Naive thymus-derived CD8-positive, alpha-beta T cell (primary cell): ENCODE data around the gene BTNL9. TPM values are rescaled to one million over a fixed set of nuclear protein-coding genes. Genes with fewer than 3 reads are reported as not detected.

Experiments used
- ATAC-seq, 2 donors: fragments of 150-1000 bp; cut with Tn5 transposase in 1 of 2; sonication (Bioruptor Pico), chemical (Tn5 transposase) in 1 of 2; 1 replicate in 1 of 2; 2 replicates in 1 of 2; pipeline ENCODE4 v1.10.0; 2021; ENCODE audit warnings: mild to moderate bottlenecking in 2 of 2, moderate library complexity in 2 of 2
- POLR2A ChIA-PET: fragments of 350-600 bp; sonication (Branson Sonifier 250); formaldehyde crosslinking; loops from one replicate; lab custom pipeline; 2021; ENCODE audit warnings: antibody characterized with exemption; lab: Charles Lee
- DNase-seq, 10 donors: peaks; one replicate each; pipeline versions ENCODE4 v3.0.0 to v3.0.0-alpha.2; 2020 to 2022
- H3K27ac Mint-ChIP-seq, 10 donors: one replicate each; pipeline ENCODE4 v1.8.0; 2020 to 2022; ENCODE audit warnings: mild to moderate bottlenecking in 10 of 10, mixed read lengths in 10 of 10, moderate library complexity in 4 of 10, inconsistent platforms in 1 of 10
- H3K27me3 Mint-ChIP-seq, 5 donors: one replicate each; pipeline ENCODE4 v1.8.0; 2021 to 2022; ENCODE audit warnings: mixed read lengths in 5 of 5
- H3K36me3 Mint-ChIP-seq, 3 donors: one replicate each; pipeline ENCODE4 v1.8.0; 2020 to 2022; ENCODE audit warnings: mixed read lengths in 3 of 3, mild to moderate bottlenecking in 2 of 3, inconsistent platforms in 1 of 3
- H3K4me1 Mint-ChIP-seq, 4 donors: one replicate each; pipeline ENCODE4 v1.8.0; 2021 to 2022; ENCODE audit warnings: mixed read lengths in 4 of 4
- H3K4me3 Mint-ChIP-seq, 10 donors: one replicate each; pipeline ENCODE4 v1.8.0; 2020 to 2022; ENCODE audit warnings: mild to moderate bottlenecking in 10 of 10, mixed read lengths in 10 of 10, moderate library complexity in 6 of 10, inconsistent platforms in 1 of 10
- H3K9me3 Mint-ChIP-seq, 9 donors: one replicate each; pipeline ENCODE4 v1.8.0; 2020 to 2022; ENCODE audit warnings: mixed read lengths in 9 of 9, mild to moderate bottlenecking in 3 of 9, inconsistent platforms in 1 of 9, moderate library complexity in 1 of 9
- polyA plus RNA-seq, 3 donors: library from polyadenylated mRNA; unstranded; fragments of 300-500 nt; fragmentation: Illumina TruSeq; gene quantifications; one replicate each; pipeline ENCODE4 v1.2.3, GENCODE V29; 2021
- total RNA-seq, 8 experiments: library from RNA in 2 of 8; stranded (reverse) in 2 of 8; gene quantifications; one replicate each; pipeline ENCODE4 v1.2.3 and lab custom pipeline; 2021 to 2026

The BTNL9 gene
- total and polyA plus RNA-seq, 5 experiments from 2014 or later = 0.25 to 0.42 TPM; not detected in 3

DNA sequence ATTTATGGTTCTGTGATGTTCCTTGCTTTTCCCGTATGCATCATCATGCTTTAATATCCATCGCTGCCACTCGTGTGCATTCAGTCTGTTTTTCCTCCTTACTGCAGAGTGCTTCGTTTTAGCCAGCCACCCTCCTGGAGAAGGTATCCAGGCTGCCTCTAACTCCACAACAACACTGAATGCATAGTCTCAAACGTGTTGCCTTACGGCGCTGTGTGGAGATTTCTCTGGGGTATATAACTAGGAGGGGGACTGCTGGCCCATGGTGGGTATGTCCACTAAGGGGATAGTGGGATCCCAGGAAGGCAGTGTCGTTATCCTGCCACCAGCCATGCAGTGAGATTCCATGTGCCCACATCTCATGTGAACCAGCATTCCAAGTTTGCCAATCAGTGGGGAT, 16.4 kb downstream of the BTNL9 start:
- no peak overlapping the region for H3K4me3 Mint-ChIP-seq
- no peak overlapping the region for H3K27ac Mint-ChIP-seq
- H3K27me3 Mint-ChIP-seq = peaks cover 55 to 96% (median 78%) of the 10 kb centered on the region in 5 donors

DNA sequence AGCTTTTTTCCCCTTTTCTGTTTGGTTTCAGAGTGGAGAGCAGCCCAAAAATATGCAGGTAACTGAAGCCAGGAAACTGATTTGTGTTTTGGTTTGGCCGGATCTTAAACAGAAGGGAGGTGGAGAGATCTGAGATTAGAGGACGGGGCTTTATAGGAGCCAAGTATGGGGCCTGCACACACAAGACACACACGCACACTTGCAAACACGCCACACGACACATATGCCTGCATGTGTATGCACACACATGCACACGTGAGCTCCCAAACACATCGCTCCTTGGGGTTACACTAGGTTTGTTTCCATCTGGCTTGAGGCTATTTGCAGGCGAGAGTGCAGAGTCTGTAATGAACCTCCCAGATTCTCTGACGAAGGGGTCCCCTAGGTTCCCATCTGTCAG, 18.3 kb downstream of the BTNL9 start:
- Mint-ChIP-seq H3K27me3 (peaks cover 65 to 99% (median 87%) of the 10 kb centered on the region in 5 donors), H3K9me3 (no peaks in the 10 kb centered on the region), H3K36me3 (peaks cover 0 to 5% (median 2%) of the 10 kb centered on the region in 3 donors), H3K27ac (no peak overlapping the region), H3K4me1 (peaks cover 10 to 14% (median 13%) of the 10 kb centered on the region in 4 donors), H3K4me3 (peak overlapping the region in 2 of 10 donors; percentile 22 to 25)
- no peak for DNase-seq
- POLR2A ChIA-PET = no interaction called here
- no peak for ATAC-seq

More for the DNA sequence above, 16.4 kb downstream of the BTNL9 start:
- peaks cover 0 to 5% (median 2%) of the 10 kb centered on the region in 3 donors for H3K36me3 Mint-ChIP-seq
- no peak for DNase-seq
- POLR2A ChIA-PET = no interaction called here
- no peak for ATAC-seq
- H3K9me3 Mint-ChIP-seq = no peaks in the 10 kb centered on the region
- peaks cover 12 to 24% (median 20%) of the 10 kb centered on the region in 4 donors for H3K4me1 Mint-ChIP-seq

- ATAC-seq (no peak), DNase-seq (no peak)
- Mint-ChIP-seq H3K27ac (no peak overlapping the region), H3K4me1 (peaks cover 6 to 9% (median 8%) of the 10 kb centered on the region in 4 donors), H3K27me3 (peaks cover 63 to 99% (median 85%) of the 10 kb centered on the region in 5 donors), H3K9me3 (no peaks in the 10 kb centered on the region), H3K36me3 (peaks cover 0 to 5% (median 2%) of the 10 kb centered on the region in 3 donors), H3K4me3 (peak overlapping the region in 1 of 10 donors; percentile 11)
- POLR2A ChIA-PET = no interaction called here
Observed at GRCh38 chr5:181058786-181059296, 18.8 kb downstream of the BTNL9 start.

DNA sequence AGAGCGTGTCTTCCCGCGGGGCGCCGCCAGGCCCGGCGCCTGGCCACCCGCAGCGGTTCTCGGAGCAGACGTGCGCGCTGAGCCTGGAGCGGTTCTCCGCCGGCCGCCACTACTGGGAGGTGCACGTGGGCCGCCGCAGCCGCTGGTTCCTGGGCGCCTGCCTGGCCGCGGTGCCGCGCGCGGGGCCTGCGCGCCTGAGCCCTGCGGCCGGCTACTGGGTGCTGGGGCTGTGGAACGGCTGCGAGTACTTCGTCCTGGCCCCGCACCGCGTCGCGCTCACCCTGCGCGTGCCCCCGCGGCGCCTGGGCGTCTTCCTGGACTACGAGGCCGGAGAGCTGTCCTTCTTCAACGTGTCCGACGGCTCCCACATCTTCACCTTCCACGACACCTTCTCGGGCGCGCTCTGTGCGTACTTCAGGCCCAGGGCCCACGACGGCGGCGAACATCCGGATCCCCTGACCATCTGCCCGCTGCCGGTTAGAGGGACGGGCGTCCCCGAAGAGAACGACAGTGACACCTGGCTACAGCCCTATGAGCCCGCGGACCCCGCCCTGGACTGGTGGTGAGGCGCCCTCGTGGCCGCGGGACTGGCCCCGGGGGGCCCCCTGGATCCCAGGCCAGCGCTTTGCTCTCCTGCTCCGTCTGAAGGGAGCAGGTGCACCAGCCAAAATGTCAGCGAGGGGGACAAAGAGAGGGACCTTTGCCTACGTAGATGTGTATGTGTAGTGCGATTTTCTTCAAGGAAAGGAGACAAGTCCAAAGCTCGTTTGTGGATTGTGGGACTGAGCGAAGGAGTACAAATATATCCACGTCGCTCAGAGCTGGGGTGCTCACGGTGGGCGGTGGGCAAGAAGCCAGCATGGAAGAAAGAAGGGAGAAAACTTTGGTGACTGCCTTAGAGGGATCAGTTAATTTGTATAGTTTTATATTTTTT, 19.5 kb downstream of the BTNL9 start:
- no peak overlapping the region for H3K4me3 Mint-ChIP-seq
- POLR2A ChIA-PET = no interaction called here
- H3K27ac Mint-ChIP-seq = no peak overlapping the region
- ATAC-seq = no peak
- peaks cover 1 to 3% (median 2%) of the 10 kb centered on the region in 4 donors for H3K4me1 Mint-ChIP-seq
- H3K36me3 Mint-ChIP-seq = peaks cover 0 to 5% (median 2%) of the 10 kb centered on the region in 3 donors
- H3K27me3 Mint-ChIP-seq = peaks cover 60 to 99% (median 78%) of the 10 kb centered on the region in 5 donors
- DNase-seq = no peak
- H3K9me3 Mint-ChIP-seq = no peaks in the 10 kb centered on the region

DNA sequence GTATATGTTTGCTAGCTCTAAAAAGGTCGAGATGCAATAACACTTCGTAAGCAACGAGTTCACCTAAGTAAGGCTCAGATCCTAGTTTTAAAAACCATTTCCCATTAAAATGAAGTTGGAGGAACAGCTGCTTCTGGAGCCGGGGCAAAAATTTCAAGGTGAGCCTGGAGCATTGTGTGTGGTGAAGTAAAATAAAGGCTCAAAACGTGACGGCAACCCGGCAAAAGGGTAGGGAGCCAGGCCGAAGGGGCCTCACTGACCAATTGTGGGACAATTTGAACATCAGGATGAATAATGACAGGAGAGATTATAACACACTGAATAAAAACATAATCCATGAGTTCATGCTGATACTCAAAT, 20.1 kb downstream of the BTNL9 start:
- POLR2A ChIA-PET = no interaction called here
- Mint-ChIP-seq H3K27ac (no peak overlapping the region), H3K4me3 (no peak overlapping the region), H3K4me1 (peaks cover 0 to 3% (median 1%) of the 10 kb centered on the region in 4 donors), H3K36me3 (peaks cover 0 to 5% (median 2%) of the 10 kb centered on the region in 3 donors), H3K9me3 (no peaks in the 10 kb centered on the region), H3K27me3 (peaks cover 55 to 99% (median 72%) of the 10 kb centered on the region in 5 donors)
- no peak for DNase-seq
- no peak for ATAC-seq

DNA sequence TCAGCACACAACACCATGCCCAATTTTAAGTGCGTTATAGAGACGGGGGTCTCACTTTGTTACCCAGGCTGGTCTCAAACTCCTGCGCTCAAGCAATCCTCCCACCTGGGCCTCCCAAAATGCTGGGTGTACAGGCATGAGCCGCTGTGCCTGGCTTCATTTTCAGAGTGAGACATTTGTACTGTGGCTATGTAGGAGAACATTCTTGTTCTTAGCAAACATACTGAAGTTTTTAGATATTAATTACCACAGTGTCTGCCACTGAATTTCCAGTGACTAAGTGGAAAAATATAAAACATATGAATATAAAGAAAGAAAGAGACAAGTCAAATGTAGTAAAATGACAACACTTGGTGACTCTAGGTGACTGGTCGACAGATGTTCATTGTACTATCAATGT, 20.9 kb downstream of the BTNL9 start:
- ATAC-seq = no peak
- H3K27me3 Mint-ChIP-seq = peaks cover 57 to 99% (median 69%) of the 10 kb centered on the region in 5 donors
- H3K36me3 Mint-ChIP-seq = peaks cover 1 to 5% (median 2%) of the 10 kb centered on the region in 3 donors
- no peak overlapping the region for H3K27ac Mint-ChIP-seq
- H3K9me3 Mint-ChIP-seq = no peaks in the 10 kb centered on the region
- no peak overlapping the region for H3K4me3 Mint-ChIP-seq
- POLR2A ChIA-PET = no interaction called here
- H3K4me1 Mint-ChIP-seq = peaks cover 0 to 3% (median 1%) of the 10 kb centered on the region in 4 donors
- no peak for DNase-seq

DNA sequence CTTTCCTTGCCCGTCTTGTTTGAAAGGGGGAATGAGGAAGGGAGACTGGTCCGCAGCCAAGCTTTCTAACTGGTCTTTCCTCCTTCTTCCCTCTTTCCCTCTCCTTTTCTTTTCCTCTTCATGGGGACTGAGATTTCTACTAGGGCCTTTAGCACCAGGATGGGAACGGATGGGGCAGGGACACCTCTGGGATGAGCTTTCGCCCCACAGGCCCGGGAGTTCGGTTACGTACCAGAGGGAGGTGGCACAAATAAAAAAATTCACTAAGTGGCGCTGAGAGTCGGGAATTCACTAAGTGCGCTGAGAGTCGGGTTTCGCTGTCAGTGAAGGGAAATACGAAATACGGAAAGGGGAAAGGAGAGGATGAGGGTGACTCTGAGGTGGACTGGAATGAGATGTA, 21.6 kb downstream of the BTNL9 start:
- H3K27me3 Mint-ChIP-seq = peaks cover 52 to 99% (median 68%) of the 10 kb centered on the region in 5 donors
- H3K27ac Mint-ChIP-seq = peak overlapping the region in 1 of 10 donors; percentile 71
- no peak for DNase-seq
- POLR2A ChIA-PET = no interaction called here
- H3K4me3 Mint-ChIP-seq = no peak overlapping the region
- peaks cover 0 to 5% (median 5%) of the 10 kb centered on the region in 3 donors for H3K36me3 Mint-ChIP-seq
- H3K9me3 Mint-ChIP-seq = no peaks in the 10 kb centered on the region
- ATAC-seq = no peak
- peaks cover 0 to 3% (median 1%) of the 10 kb centered on the region in 4 donors for H3K4me1 Mint-ChIP-seq

DNA sequence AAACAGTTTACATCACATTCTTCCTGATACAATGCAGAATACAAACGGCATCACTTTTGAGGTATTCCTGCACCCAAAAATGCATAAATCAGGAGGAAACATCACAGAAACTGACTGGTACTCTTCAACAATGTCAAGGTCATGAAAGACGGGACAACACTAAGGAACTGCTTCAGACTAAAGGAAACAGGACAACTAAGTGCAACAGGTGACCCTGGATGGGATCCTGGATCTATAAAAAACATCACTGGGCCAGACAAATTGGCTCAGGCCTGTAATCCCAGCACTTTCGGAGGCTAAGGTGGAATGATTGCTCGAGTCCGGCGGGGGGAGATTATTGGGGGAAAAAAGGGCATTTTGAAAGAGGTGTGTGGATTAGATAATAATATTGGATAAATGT, 22.6 kb downstream of the BTNL9 start:
- DNase-seq (no peak), ATAC-seq (no peak)
- Mint-ChIP-seq H3K27ac (no peak overlapping the region), H3K27me3 (peaks cover 51 to 99% (median 66%) of the 10 kb centered on the region in 5 donors), H3K4me1 (peaks cover 0 to 3% (median 1%) of the 10 kb centered on the region in 4 donors), H3K9me3 (no peaks in the 10 kb centered on the region), H3K4me3 (no peak overlapping the region), H3K36me3 (peaks cover 0 to 5% (median 5%) of the 10 kb centered on the region in 3 donors)
- POLR2A ChIA-PET = no interaction called here

GRCh38 chr5:181063514-181063913, 23.4 kb downstream of the BTNL9 start:
- peaks cover 0 to 3% (median 1%) of the 10 kb centered on the region in 4 donors for H3K4me1 Mint-ChIP-seq

GRCh38 chr5:181064987-181065386, 24.9 kb downstream of the BTNL9 start:
- ATAC-seq = no peak
- H3K27ac Mint-ChIP-seq = no peak overlapping the region
- peaks cover 53 to 100% (median 67%) of the 10 kb centered on the region in 5 donors for H3K27me3 Mint-ChIP-seq
- POLR2A ChIA-PET = no interaction called here
- peaks cover 0 to 9% (median 2%) of the 10 kb centered on the region in 4 donors for H3K4me1 Mint-ChIP-seq
- DNase-seq = no peak
- no peaks in the 10 kb centered on the region for H3K9me3 Mint-ChIP-seq
- H3K36me3 Mint-ChIP-seq = peaks cover 0 to 5% (median 5%) of the 10 kb centered on the region in 3 donors
- H3K4me3 Mint-ChIP-seq = no peak overlapping the region

More at GRCh38 chr5:181063514-181063913, 23.4 kb downstream of the BTNL9 start:
- H3K27ac Mint-ChIP-seq = no peak overlapping the region
- H3K27me3 Mint-ChIP-seq = peaks cover 53 to 99% (median 66%) of the 10 kb centered on the region in 5 donors
- ATAC-seq = no peak
- POLR2A ChIA-PET = no interaction called here
- no peak overlapping the region for H3K4me3 Mint-ChIP-seq
- peaks cover 0 to 5% (median 5%) of the 10 kb centered on the region in 3 donors for H3K36me3 Mint-ChIP-seq
- no peak for DNase-seq
- H3K9me3 Mint-ChIP-seq = no peaks in the 10 kb centered on the region

DNA sequence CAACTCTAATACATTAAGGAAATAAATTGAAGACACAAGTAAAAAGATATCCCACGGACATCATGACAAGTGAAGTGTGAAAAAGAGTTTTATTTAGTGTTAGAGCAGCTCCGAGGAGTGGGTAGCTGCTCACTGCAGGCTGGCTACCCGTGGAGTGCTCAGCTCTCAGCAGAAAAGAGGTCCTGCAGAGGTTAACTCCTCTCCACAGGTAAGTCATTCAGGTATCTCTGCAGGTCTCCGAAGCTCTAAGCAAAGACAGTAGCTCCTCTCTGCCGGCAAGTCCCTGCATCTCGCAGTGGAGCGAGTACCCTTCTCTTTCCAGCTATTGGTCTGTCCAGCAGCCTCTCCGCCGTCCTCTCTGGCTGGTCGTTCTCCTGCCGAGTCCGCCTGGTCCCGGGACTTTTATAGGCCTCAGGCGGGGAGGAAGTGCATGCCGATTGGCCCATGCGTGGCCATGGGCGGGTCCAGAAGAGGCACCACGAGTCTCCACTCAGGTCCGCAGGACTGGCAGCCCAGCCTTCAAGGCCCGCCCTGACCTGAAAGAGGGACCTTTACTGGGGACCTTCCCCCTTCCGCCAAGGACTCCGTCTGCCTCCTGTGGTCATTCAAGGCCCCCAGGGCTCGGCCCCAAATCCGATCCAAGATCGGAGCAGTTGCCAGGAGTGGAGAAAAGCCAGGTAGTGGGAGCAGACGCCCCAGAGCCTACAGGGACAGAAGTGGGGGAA, 29.9 kb downstream of the BTNL9 start:
- POLR2A ChIA-PET = no interaction called here
- Mint-ChIP-seq H3K27ac (no peak overlapping the region), H3K27me3 (peaks cover 32 to 90% (median 54%) of the 10 kb centered on the region in 5 donors), H3K4me1 (peaks cover 0 to 12% (median 2%) of the 10 kb centered on the region in 4 donors), H3K36me3 (peaks cover 0 to 5% (median 0%) of the 10 kb centered on the region in 3 donors), H3K4me3 (peak overlapping the region in 3 of 10 donors; percentile 36 to 52 (median 39)), H3K9me3 (peaks cover 0 to 8% (median 0%) of the 10 kb centered on the region in 9 donors)
- ATAC-seq = peak in 1 of 2 donors; percentile 23
- no peak for DNase-seq

GRCh38 chr5:181070523-181070922, 30.5 kb downstream of the BTNL9 start:
- DNase-seq = no peak
- Mint-ChIP-seq H3K27me3 (peaks cover 29 to 90% (median 59%) of the 10 kb centered on the region in 5 donors), H3K36me3 (peaks cover 0 to 5% (median 0%) of the 10 kb centered on the region in 3 donors), H3K9me3 (peaks cover 0 to 11% (median 0%) of the 10 kb centered on the region in 9 donors), H3K27ac (no peak overlapping the region), H3K4me3 (no peak overlapping the region), H3K4me1 (peaks cover 0 to 12% (median 2%) of the 10 kb centered on the region in 4 donors)
- no peak for ATAC-seq
- POLR2A ChIA-PET = no interaction called here
